Myocyte (in vitro differentiated cells): ENCODE data around the gene GREM1. TPM values are rescaled to one million over a fixed set of nuclear protein-coding genes. Genes with fewer than 3 reads are reported as not detected.

ENCODE experiments used
- DNase-seq: peaks from one replicate; pipeline ENCODE4 v3.0.0-alpha.2; 2012; ENCODE audit warnings: low read depth
- total RNA-seq: library from RNA; depleted of rRNA; stranded (reverse); fragments of >200 nt; gene quantifications from 2 replicates; pipeline ENCODE4 v1.2.3, GENCODE V29; 2014

The GREM1 gene
- total RNA-seq, 1 donor from 2014 or later = 82.8 TPM

DNA sequence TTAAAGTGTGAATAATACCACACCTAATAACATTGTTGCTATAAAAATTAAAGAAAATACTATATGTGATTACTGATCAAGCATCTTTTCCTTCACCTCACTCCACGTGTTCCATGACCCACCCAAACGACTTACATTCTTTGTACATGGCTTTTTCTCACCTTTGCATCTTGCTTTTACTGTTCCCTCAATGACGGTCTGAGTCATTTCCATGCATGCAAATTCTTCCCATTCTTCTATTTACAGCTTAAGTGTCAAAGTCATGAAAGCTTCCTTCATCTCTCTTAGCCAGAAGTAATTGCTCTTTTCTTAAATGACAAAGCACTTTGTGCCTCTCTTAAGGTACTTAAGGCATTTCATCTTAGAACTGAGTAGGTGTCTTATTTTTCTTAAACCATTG lies 64.0 kb downstream of the GREM1 start:
- DNase-seq = no peak

DNA sequence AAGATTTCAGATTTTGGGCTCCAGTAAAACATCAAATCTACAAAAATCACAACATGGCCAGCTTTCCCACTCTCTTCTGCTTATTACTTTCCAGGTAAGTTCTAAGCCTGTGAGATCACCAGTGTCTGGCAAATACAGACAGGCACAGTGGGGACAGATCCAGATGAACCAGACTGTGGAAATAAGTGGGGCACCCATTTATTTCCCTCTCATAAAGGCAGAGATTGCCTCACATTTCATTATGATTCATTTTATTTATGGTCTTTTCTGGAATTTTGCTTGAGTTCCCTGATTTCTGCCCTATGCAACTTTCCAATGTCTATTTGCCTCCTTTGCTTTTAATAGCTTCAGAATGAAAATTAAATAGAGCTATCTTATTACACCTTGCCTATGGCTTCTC lies 66.8 kb downstream of the GREM1 start:
- DNase-seq = no peak

DNA sequence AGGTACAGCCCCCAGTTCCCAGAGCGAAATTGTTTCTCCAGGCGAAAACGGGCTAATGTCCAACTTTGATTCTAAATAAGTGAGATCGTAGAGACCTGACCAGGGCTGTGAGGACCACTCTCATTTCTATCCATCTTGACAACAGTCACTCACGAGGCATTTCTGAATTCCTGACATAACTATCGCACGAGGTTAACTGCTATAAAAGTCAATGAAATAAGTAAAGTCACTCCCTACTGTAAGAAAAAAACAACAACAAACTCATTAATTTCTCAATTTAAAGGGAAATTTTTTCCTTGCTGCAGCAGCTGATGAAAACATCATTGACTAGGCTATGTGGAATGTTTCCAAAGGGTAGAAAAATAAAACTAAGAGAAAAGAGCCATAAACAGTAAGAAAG lies 69.1 kb downstream of the GREM1 start:
- DNase-seq = peak; percentile 31

DNA sequence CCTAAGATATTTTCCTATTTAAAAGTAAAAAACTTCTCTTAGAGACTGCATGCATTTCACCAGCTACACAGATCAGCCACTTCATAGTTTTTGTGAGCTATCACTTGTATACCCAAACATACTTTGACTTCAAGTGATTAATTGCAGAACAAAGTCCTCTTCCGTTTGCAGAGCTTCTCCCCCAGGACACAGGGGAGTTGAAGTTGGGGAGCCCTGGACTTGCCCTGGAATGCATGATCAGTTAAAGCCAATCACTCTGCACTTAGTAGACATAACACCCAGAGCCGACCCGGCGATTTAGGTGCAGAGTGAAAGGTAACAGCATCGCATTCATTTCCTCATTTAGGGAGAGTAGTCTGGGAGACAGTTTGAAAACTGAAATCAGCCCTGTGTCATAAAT lies 70.1 kb downstream of the GREM1 start:
- no peak for DNase-seq

DNA sequence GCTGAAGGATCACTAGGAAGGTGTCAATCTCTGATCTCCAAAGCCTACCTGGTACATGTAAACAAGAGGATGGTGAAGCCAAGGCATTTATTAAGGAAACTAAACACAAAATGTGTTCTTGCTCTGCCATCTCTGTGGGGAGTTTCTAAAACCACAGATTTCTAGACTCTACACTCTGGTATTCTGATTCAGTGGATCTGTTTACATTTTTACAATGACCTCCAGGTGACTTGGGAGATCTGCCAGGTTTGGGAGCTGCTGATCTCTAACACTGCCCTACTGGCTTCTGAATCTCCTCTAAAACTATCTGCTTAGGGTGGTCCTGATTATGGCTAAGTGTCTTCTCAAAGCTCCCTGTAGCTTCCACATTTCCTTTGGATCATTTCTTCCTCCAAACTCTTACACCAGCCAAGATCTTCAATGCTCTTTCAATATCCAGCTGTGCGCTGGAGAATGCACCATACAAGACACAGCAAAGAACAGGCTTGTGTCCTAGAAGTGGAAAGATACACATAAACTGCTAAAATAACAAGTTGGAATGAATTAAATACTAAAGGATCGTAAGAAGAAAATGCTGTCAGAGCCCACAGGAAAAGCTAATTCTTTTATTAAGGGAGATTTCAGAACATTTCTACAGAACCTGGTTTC lies 72.7 kb downstream of the GREM1 start:
- DNase-seq = peak; percentile 20

DNA sequence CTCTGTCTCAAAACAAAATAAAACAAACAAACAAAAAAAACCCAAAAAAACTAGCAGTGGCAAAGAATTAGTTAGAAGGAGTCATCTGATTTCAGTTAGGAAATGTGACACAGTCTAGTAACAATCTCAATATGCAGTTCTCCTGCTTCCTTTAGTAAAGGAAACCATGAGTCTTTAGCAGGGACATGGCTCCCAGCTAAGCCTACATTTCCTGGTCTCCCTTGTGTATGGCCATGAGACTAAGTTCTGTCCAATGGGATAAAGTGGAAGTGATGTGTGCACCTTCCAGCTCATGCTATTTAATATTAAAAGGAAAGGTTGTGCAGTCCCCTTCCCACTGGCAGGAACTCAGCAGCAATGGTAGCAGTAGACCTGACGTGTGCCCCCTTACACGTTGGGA lies 74.6 kb downstream of the GREM1 start:
- no peak for DNase-seq

Other genes with a start within 250 kb of the GREM1 start
- 6.2 and 47.5 TPM in 2 replicates for gene GOLGA8N, start 124.5 kb upstream of the GREM1 start, total RNA-seq
- gene ARHGAP11A, start 102.5 kb upstream of the GREM1 start, total RNA-seq = 2.2 and 4.5 TPM in 2 replicates
- gene SCG5, start 76.3 kb upstream of the GREM1 start, total RNA-seq = 1.3 and 2.3 TPM in 2 replicates